Activated CD4-positive, alpha-beta T cell treated with anti-CD3 and anti-CD28 coated beads, Interleukin-2, amount 10 ng/mL, durations not matched to agents 7 days and 5 days (primary cell): ENCODE measurements around the gene HYDIN. TPM values are rescaled to one million over a fixed set of nuclear protein-coding genes. Genes with fewer than 3 reads are reported as not detected.
"Not testable (repeated sequence)": the region's sequence is repeated elsewhere in the genome, so short reads cannot be mapped to it uniquely, and the experiment has no call there.

Source experiments
- CTCF ChIA-PET: fragments of 350-600 bp; sonication (Branson Sonifier 250); formaldehyde crosslinking; loops from one replicate; lab custom pipeline; 2021; ENCODE audit warnings: antibody characterized with exemption; lab: Charles Lee
- POLR2A ChIA-PET: fragments of 350-600 bp; sonication (Branson Sonifier 250); formaldehyde crosslinking; loops from one replicate; lab custom pipeline; 2021; ENCODE audit warnings: antibody characterized with exemption; lab: Charles Lee
- DNase-seq: peaks from one replicate; pipeline ENCODE4 v3.0.0-alpha.2; 2020
- H3K27ac Mint-ChIP-seq: one replicate; pipeline ENCODE4 v1.8.0; 2021; ENCODE audit warnings: mild to moderate bottlenecking, moderate library complexity, mixed read lengths
- H3K27me3 Mint-ChIP-seq: one replicate; pipeline ENCODE4 v1.8.0; 2021; ENCODE audit warnings: mixed read lengths
- H3K36me3 Mint-ChIP-seq: one replicate; pipeline ENCODE4 v1.8.0; 2021; ENCODE audit warnings: low read depth, mixed read lengths
- H3K4me1 Mint-ChIP-seq: one replicate; pipeline ENCODE4 v1.8.0; 2021; ENCODE audit warnings: mixed read lengths
- H3K4me3 Mint-ChIP-seq: one replicate; pipeline ENCODE4 v1.8.0; 2021; ENCODE audit warnings: mild to moderate bottlenecking, moderate library complexity, mixed read lengths
- H3K9me3 Mint-ChIP-seq: one replicate; pipeline ENCODE4 v1.8.0; 2021; ENCODE audit warnings: mixed read lengths
- total RNA-seq, 2 experiments: library from RNA; stranded (reverse); gene quantifications; one replicate each; pipeline ENCODE4 v1.2.3, GENCODE V29; 2021

Gene HYDIN
- total RNA-seq, 2 experiments from 2014 or later = not detected

DNA sequence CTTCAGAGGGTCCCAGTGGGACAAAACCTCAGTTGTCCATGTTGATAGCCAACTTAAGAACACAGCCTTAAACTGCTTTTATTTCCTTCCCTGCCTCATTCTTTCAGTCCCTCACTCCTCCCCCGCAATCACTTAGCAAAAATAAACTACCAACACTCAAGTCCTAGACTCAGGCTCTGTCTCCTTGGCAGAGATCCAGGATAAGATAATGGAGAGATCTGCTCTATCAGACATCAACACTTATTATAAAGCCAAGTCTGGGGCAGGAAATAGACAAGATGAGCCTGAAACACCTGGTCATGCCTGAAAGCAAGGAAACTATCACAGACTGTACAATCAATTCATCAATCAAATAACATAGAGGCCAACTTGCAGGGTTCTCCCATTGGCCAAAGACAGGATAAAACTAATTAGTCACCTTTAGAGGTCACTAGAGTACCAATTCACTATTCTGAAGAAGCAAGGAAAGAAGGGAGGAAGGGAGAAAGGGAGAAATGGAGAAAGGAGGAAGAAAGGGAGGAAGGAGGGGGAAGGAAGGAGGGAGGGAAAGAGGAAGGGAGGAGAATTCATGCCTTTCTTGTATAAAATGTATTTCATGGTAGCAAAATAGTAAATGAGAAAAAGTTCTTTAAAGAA lies 15.7 kb downstream of the HYDIN start:
- ChIA-PET POLR2A (no interaction called here), CTCF (no interaction called here)
- H3K4me1 Mint-ChIP-seq = no peaks in the 10 kb centered on the region

DNA sequence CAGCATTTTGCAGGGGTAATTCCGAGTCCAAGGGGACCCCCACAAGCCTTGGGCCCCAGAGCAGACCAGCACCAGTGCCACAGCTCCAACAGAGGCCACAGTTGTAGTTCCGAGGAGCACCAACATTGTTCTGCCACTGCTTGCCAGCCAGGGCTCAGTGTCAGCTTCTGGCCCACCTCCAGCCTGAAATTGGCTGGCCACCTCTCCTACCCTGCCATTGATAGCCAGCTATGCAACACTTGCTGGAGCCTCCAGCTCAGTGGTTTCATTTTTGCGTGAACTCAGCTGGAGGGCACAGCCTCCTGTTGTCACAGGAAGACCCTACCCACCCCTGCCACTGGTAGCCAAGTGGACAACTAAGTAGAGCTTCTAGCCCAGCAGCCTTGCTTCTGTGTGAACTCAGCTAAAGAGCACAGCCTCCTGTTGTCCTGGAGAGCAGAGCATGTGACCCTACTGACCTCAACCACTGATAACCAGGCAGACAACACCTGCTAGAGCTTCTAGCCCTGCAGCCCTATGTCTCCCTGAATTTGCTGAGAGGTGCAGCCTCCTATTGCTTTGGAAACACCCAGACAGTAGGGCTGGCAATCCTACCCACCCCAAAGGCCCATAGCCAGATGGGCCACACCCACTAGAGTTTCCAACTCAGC lies 24.9 kb downstream of the HYDIN start:
- Mint-ChIP-seq H3K27ac (no peak overlapping the region), H3K9me3 (peaks cover 14% of the 10 kb centered on the region), H3K4me1 (no peaks in the 10 kb centered on the region), H3K4me3 (no peak overlapping the region), H3K36me3 (no peaks in the 10 kb centered on the region), H3K27me3 (peaks cover 6% of the 10 kb centered on the region)
- ChIA-PET CTCF (no interaction called here), POLR2A (no interaction called here)
- no peak for DNase-seq

More for the DNA sequence above, 15.7 kb downstream of the HYDIN start:
- no peaks in the 10 kb centered on the region for H3K9me3 Mint-ChIP-seq
- no peak overlapping the region for H3K27ac Mint-ChIP-seq
- DNase-seq = no peak
- H3K27me3 Mint-ChIP-seq = peaks cover 22% of the 10 kb centered on the region
- no peak overlapping the region for H3K4me3 Mint-ChIP-seq
- H3K36me3 Mint-ChIP-seq = no peaks in the 10 kb centered on the region

DNA sequence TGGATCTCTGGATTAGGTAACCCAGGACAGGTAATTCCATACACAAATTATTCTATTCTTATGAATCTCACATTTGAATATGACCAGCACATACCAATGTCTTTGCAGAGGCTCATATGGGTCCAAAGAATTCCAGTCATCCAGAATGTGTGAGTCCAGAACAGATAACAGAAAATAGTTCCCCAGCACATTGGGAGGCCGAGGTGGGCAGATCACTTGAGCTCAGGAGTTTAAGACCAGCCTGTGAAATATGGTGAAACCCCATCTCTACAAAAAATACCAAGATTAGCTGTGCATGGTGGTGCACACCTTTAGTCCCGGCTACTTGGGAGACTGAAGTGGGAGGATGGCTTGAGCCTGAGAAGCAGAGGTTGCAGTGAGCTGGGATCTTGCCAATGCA lies 26.9 kb downstream of the HYDIN start:
- DNase-seq = no peak
- no peaks in the 10 kb centered on the region for H3K36me3 Mint-ChIP-seq
- H3K27me3 Mint-ChIP-seq = peaks cover 4% of the 10 kb centered on the region
- H3K9me3 Mint-ChIP-seq = peaks cover 12% of the 10 kb centered on the region
- H3K27ac Mint-ChIP-seq = no peak overlapping the region
- ChIA-PET CTCF (no interaction called here), POLR2A (no interaction called here)
- no peak overlapping the region for H3K4me3 Mint-ChIP-seq
- H3K4me1 Mint-ChIP-seq = no peaks in the 10 kb centered on the region

DNA sequence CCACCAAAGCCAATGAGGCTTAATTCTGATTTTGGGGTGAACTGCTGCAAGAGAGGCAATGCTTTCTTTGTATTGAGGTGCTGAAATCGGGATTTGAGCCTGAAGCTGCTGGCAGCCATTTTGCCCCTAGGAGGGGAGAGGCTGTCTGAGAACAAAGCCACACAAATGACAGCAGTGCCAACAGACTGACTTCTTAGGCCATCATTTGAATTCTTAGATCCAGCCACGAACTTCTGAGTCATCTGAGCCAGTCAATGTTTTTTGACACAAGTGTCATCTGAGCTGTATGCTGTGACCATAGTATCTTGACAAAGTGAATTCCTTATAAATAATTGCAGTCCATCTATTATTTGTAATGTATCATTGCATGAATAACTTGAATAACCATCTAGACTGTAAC lies 29.0 kb downstream of the HYDIN start:
- Mint-ChIP-seq H3K36me3 (no peaks in the 10 kb centered on the region), H3K4me1 (no peaks in the 10 kb centered on the region), H3K9me3 (peaks cover 3% of the 10 kb centered on the region), H3K27me3 (peaks cover 2% of the 10 kb centered on the region), H3K4me3 (no peak overlapping the region), H3K27ac (no peak overlapping the region)
- no peak for DNase-seq
- ChIA-PET POLR2A (no interaction called here), CTCF (no interaction called here)

DNA sequence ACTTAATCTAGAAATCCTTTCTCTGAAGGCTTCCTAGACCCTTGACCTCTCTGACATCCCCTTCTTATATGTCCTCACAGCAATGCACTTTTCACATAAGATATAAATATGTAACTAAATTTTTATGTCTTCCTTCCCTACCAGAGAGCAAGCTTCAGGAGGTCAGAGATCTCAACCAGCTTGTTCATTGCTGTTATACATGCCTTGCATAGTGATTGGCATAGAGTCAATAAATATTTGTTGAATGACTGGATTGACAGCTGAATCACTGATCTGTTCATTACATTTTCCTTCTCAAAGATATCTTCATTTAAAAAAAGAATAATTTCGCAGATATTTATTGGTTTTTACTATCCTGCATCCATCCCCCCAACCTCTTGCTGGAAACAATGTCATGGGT lies 29.5 kb downstream of the HYDIN start:
- DNase-seq = no peak
- POLR2A ChIA-PET = no interaction called here
- Mint-ChIP-seq H3K27ac (no peak overlapping the region), H3K36me3 (no peaks in the 10 kb centered on the region), H3K9me3 (peaks cover 3% of the 10 kb centered on the region), H3K4me1 (no peaks in the 10 kb centered on the region), H3K27me3 (peaks cover 2% of the 10 kb centered on the region), H3K4me3 (no peak overlapping the region)
- CTCF ChIA-PET = no interaction called here

DNA sequence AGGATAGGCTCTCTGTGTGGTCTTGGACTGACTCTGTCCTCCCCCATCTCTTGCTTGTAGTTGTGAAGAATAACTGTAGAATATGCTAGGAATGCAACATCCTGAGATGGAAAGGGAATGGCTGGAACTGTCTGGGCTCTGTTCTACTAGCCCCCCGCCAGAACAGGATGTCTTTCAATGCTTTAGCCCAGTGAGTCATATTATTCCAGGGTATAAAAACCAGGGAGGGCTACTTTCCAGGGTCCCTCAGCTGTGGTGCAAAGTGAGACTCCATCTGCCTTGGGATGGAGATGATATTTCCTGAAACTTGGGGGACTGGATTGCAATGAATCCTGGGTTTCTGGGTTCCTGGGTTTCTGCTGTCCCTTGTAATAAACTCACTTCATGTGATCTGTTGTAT lies 32.1 kb downstream of the HYDIN start:
- Mint-ChIP-seq H3K27ac (no peak overlapping the region), H3K4me1 (no peaks in the 10 kb centered on the region), H3K4me3 (no peak overlapping the region), H3K9me3 (peaks cover 3% of the 10 kb centered on the region), H3K27me3 (peaks cover 2% of the 10 kb centered on the region), H3K36me3 (no peaks in the 10 kb centered on the region)
- no peak for DNase-seq
- POLR2A ChIA-PET = no interaction called here
- CTCF ChIA-PET = no interaction called here

DNA sequence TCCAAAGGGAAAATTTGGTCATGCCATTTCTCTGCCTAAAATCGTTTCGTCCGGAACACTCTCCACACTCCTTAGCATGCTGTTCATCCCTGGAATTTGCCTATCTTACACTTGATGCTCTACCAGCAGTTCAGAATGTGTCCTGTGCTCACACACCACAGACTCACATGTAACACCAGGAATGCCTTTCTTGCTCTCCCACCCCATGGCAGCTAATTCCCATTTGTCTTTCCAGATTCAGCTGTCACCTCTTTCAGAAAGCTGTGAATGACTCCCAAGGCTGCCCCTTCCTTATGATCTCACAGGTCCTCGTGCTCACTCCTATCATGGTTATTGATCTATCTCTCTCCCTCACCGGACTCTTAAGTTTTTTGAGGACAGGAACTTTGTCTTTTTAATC lies 38.1 kb downstream of the HYDIN start:
- Mint-ChIP-seq H3K4me3 (no peak overlapping the region), H3K4me1 (no peaks in the 10 kb centered on the region), H3K27me3 (peaks cover 5% of the 10 kb centered on the region), H3K36me3 (no peaks in the 10 kb centered on the region), H3K9me3 (no peaks in the 10 kb centered on the region), H3K27ac (no peak overlapping the region)
- ChIA-PET CTCF (no interaction called here), POLR2A (no interaction called here)
- DNase-seq = no peak

DNA sequence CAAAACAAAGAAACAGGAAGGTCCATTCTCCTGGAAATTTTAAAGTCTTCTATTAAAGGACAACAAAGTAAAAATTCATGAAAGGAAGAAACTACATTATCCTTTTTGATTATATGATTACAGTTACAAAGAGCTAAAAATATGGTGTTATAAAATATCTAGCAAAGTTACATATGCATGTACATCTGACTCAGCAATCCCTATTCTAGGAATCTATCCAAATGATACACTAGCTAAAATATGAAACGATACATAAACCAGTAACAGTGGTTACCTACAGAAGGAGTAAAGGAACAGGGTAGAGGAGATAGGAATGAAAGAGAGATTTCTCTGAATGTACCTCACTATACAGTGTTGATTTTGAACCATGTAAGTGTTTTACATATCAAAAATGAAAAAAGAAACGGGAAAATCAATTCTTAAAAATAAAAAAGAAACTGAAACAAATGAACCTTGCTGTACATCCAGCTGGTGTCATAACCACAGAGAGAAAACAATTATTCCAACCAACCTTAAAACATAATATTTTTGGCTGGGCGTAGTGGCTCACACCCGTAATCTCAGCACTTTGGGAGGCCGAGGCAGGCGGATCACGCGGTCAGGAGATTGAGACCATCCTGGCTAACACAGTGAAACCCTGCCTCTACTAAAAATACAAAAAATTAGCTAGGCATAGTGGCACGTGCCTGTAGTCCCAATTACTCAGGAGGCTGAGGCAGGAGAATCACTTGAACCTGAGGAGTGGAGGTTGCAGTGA lies 41.4 kb downstream of the HYDIN start:
- Mint-ChIP-seq H3K4me3 (no peak overlapping the region), H3K27me3 (peaks cover 9% of the 10 kb centered on the region), H3K36me3 (no peaks in the 10 kb centered on the region), H3K9me3 (no peaks in the 10 kb centered on the region), H3K4me1 (no peaks in the 10 kb centered on the region), H3K27ac (no peak overlapping the region)
- no peak for DNase-seq
- CTCF ChIA-PET = no interaction called here
- POLR2A ChIA-PET = no interaction called here

DNA sequence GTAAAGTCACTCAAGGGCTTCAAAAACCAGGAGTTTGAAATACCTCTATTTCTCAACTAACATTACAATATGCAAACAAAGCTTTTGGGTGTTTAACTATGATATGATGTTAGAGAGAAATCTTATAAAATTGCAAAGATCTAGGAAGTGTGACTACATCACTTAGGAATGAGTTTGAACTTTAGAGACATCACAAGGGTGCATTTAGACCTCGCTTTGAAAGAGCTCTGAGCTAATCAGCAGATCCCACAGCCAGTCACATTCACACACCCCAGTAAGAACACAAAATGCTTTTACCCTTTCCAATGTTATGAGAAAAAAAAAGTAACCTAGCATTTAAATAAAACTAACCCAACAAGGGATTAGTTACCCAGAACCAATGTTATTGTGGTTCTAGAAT lies 45.2 kb downstream of the HYDIN start:
- ChIA-PET POLR2A (no interaction called here), CTCF (no interaction called here)
- no peak overlapping the region for H3K4me3 Mint-ChIP-seq
- H3K27ac Mint-ChIP-seq = no peak overlapping the region
- H3K4me1 Mint-ChIP-seq = no peaks in the 10 kb centered on the region
- no peaks in the 10 kb centered on the region for H3K9me3 Mint-ChIP-seq
- H3K36me3 Mint-ChIP-seq = no peaks in the 10 kb centered on the region
- peaks cover 19% of the 10 kb centered on the region for H3K27me3 Mint-ChIP-seq
- DNase-seq = no peak

DNA sequence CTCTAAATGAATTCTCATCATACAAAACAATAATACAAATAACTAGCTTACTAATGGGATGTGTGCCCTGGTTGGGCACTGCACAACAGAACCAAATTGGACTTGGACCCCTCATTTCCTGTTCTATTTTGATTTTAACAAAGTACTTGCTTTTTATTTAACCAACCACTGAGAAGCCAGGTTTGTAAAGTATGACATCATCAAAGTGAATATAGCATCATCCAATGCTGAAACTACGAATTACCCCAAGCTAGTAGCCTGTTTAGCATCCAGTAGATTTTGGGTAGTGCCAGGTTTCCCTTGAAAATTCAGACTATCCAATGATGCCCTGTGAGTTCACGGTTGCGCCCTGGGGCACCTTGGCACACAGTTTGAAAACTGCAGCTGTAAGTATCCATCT lies 51.0 kb downstream of the HYDIN start:
- no peak overlapping the region for H3K4me3 Mint-ChIP-seq
- ChIA-PET CTCF (no interaction called here), POLR2A (no interaction called here)
- DNase-seq = no peak
- no peaks in the 10 kb centered on the region for H3K9me3 Mint-ChIP-seq
- no peaks in the 10 kb centered on the region for H3K4me1 Mint-ChIP-seq
- H3K36me3 Mint-ChIP-seq = no peaks in the 10 kb centered on the region
- peaks cover 13% of the 10 kb centered on the region for H3K27me3 Mint-ChIP-seq
- no peak overlapping the region for H3K27ac Mint-ChIP-seq

DNA sequence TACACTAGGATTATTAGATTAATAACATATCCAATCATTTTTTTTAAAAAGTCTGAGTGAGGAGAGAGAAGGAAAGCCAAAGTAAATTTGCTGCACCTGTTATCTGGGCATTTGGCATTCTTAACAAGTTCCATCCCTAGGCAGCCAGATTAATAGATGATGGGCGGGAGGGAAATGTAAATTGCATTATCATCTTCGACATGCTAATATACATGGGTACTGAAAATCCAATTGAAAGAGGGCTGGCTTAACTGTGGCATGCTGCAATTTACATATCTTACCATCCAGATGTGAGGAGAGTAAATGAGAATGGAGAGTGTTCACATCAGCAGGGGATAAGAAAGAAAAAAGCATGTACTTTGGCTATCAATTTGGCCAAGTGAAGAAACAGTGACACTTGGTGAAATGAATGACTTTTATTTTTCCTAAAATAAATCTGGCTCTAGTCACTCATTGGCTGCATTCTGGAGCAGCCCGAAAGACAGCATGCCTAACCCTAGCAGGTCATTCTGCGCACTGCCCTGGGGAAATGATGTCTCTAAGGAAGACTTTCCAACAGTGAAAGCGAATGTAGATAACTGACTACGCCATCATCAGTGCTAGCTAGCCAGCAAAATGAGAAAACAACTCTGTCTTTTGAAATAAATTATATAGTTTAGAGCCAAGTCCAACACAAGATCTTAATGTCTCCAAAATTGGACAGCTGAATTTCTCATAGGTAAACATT lies 57.9 kb downstream of the HYDIN start:
- Mint-ChIP-seq H3K9me3 (no peaks in the 10 kb centered on the region), H3K4me3 (no peak overlapping the region), H3K27ac (no peak overlapping the region), H3K4me1 (no peaks in the 10 kb centered on the region), H3K27me3 (peaks cover 2% of the 10 kb centered on the region), H3K36me3 (no peaks in the 10 kb centered on the region)
- CTCF ChIA-PET = no interaction called here
- DNase-seq = no peak
- POLR2A ChIA-PET = no interaction called here

DNA sequence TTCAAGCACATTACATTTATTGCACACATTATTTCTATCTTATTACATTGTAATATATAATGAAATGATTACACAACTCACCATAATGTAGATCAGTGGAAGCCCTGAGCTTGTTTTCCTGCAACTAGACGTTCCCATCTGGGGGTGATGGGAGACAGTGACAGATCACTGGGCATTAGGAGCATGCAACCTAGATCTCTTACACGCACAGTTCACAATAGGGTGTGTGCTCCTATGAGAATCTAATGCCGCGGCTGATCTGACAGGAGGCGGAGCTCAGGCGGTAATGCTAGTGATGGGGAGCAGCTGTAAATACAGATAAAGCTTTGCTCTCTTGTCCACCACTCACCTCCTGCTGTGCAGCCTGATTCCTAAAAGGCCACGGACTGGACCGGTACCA lies 69.5 kb downstream of the HYDIN start:
- CTCF ChIA-PET, H3K27ac Mint-ChIP-seq, POLR2A ChIA-PET, H3K4me3 Mint-ChIP-seq, H3K27me3 Mint-ChIP-seq, DNase-seq, H3K4me1 Mint-ChIP-seq, H3K9me3 Mint-ChIP-seq, H3K36me3 Mint-ChIP-seq: not testable (repeated sequence)

DNA sequence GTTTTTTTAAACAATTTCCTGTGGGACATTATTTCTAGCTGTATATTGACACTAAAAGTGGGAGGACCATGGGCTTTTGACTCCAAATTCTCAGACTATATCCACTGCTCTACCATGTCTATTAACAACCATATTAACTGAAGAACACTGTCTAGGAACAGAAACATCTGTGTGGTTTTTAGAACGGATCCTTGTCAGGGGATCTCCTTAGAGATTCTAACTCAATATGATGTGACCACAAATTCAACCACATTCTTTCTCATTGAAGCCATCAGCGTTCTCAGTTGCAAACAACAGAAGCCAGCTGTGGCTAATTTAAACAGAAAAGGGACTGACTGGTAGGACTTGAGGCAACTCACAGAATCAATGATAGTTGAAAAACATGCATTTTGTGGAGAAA lies 73.2 kb downstream of the HYDIN start:
- CTCF ChIA-PET, POLR2A ChIA-PET, DNase-seq, H3K4me1 Mint-ChIP-seq, H3K9me3 Mint-ChIP-seq, H3K4me3 Mint-ChIP-seq, H3K36me3 Mint-ChIP-seq, H3K27me3 Mint-ChIP-seq, H3K27ac Mint-ChIP-seq: not testable (repeated sequence)
